ENCODE results near the gene ZFAND3. TPM values are rescaled to one million over a fixed set of nuclear protein-coding genes. Genes with fewer than 3 reads are reported as not detected.

The ZFAND3 gene
- total and polyA plus RNA-seq, 4 donors: 24.5 to 152 (median 81.6) TPM

DNA sequence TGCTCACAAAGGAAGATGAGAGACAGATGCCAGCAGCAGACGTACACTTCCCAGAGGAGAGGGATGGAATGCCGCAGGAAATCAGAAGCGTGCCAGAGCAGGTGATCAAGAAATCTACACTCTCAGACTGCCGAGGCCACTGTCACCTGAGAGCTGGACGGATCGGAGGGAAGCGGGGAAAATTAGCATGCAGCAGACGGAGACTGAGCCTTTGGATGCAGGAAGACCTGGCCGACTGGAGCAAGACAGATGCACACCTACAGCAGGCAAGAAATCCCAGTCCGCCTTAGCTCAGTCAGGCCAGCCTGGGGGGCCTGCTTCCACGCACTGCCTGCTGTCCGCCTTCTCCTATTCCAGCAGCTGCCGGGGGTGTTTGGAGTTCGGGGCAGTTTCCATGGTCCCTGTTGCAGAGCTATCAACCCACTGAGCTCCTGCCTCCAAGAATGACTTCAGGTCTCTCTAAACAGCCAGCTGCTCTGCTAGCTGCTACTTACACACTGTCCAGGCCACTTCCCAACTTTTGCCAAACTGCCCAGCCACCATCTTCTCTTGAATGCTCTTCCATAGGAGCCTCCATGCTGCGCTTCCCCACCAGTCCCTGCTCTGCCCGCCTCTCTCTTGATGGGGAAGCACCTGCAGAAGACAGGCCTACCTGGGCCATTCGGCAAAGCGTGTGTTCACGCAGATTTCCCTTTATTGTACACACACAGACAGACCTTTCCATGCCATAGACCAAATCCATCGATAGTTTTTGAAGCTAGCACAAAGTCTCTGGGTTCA lies 368.5 kb downstream of the ZFAND3 start:
- Histone ChIP-seq H3K4me3 (ENCODE audit: low read depth, low read length) (no peak overlapping the region), H3K27me3 (ENCODE audit: control insufficient read depth, insufficient read depth, low read length) (no peaks in the 10 kb centered on the region), H3K27ac (ENCODE audit: low read depth, low read length) (no peak overlapping the region), H3K9me3 (ENCODE audit: control insufficient read depth, insufficient read depth, low read length) (no peaks in the 10 kb centered on the region), H3K4me1 (ENCODE audit: control insufficient read depth, insufficient read depth, low read length) (peaks cover 46% of the 10 kb centered on the region), H3K36me3 (ENCODE audit: control insufficient read depth, insufficient read depth, low read length) (peaks cover 4% of the 10 kb centered on the region)
- DNase-seq (ENCODE audit: low read depth in 4 of 6, low spot score in 6 of 6): peak in 1 of 6 donors; percentile 81
- WGBS (ENCODE audit: insufficient coverage): 79% methylated on average over 20 of the region's 20 CpGs

DNA sequence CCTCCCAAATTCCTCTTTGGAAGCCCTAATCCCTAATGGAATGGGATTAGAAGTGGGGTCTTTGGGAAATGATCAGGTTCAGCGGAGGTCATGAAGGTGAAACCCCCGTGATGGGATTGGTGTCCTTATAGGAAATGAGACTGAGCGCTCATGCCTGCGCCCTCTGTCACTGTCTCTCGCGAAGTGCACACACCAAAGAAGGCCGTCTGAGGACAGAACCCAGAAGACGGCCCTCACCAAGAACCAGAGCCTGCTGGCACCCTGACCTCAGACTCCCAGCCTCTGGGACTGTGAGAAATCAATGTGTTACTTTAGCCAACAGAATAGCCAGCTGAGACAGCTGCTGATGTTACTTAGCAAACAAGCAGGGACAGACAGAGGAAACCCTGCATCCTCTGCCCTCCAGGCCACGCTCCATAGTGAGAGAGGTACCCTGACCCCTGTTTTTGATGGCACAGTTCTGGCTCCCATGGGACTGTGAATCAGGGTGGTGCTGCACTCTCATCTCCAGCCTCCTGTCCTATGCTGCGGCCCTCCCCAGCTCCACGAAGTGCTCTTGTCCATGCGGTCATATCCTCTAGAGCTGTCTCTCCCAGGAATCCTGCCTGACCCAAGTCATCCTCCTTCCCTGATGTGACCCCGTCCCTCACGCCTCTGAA lies 369.3 kb downstream of the ZFAND3 start:
- no peak for DNase-seq (ENCODE audit: low read depth in 4 of 6, low spot score in 6 of 6)
- Histone ChIP-seq H3K4me3 (ENCODE audit: low read depth, low read length) (no peak overlapping the region), H3K27me3 (ENCODE audit: control insufficient read depth, insufficient read depth, low read length) (no peaks in the 10 kb centered on the region), H3K36me3 (ENCODE audit: control insufficient read depth, insufficient read depth, low read length) (peaks cover 4% of the 10 kb centered on the region), H3K27ac (ENCODE audit: low read depth, low read length) (no peak overlapping the region), H3K9me3 (ENCODE audit: control insufficient read depth, insufficient read depth, low read length) (no peaks in the 10 kb centered on the region), H3K4me1 (ENCODE audit: control insufficient read depth, insufficient read depth, low read length) (peaks cover 45% of the 10 kb centered on the region)
- WGBS (ENCODE audit: insufficient coverage): 95% methylated on average over 14 of the region's 14 CpGs

DNA sequence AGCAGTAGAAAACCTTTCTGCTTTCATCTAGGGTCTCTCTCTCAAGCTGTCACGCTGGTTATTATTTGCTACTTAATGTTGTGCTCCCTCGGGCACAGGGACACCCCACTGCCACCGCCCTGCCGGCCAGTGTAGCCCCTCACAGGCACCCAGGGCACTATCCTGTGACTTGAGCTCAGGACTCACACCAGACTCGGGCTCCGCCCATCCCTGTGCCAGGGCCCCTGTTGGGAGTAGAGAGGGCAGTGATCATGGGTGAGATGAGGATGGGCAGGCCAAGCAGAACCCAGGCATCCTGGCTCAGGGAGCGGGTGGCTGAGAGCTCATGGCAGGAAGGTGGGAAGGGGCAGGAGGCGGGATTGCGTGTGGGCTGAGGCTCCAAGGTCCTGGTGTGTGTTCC lies 371.9 kb downstream of the ZFAND3 start:
- no peaks in the 10 kb centered on the region for H3K9me3 ChIP-seq (ENCODE audit: control insufficient read depth, insufficient read depth, low read length)
- WGBS (ENCODE audit: insufficient coverage): 95% methylated on average over 7 of the region's 9 CpGs
- H3K36me3 ChIP-seq (ENCODE audit: control insufficient read depth, insufficient read depth, low read length): peaks cover 4% of the 10 kb centered on the region
- no peaks in the 10 kb centered on the region for H3K27me3 ChIP-seq (ENCODE audit: control insufficient read depth, insufficient read depth, low read length)
- no peak overlapping the region for H3K27ac ChIP-seq (ENCODE audit: low read depth, low read length)
- DNase-seq (ENCODE audit: low read depth in 4 of 6, low spot score in 6 of 6): no peak
- no peak overlapping the region for H3K4me3 ChIP-seq (ENCODE audit: low read depth, low read length)
- peaks cover 33% of the 10 kb centered on the region for H3K4me1 ChIP-seq (ENCODE audit: control insufficient read depth, insufficient read depth, low read length)

DNA sequence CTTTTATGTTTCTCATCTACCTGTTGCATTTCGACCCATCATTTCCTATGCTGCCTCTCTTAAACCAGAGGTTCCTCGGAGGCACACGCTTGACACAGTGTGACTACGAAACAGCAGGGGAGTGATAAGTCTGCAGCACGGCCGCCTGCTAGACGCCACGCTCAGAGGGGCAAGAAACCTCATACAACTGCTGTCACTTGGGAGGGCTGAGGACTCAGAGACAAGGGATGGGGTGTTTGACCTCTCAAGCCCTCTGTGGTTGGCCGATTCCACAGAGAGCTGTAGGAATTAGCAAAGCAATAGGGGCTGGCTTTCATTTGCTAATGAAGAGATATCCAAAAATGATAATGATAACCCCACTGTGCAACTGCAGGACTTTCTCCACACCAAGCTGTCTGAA lies 372.5 kb downstream of the ZFAND3 start:
- Histone ChIP-seq H3K4me3 (ENCODE audit: low read depth, low read length) (no peak overlapping the region), H3K9me3 (ENCODE audit: control insufficient read depth, insufficient read depth, low read length) (no peaks in the 10 kb centered on the region), H3K4me1 (ENCODE audit: control insufficient read depth, insufficient read depth, low read length) (peaks cover 32% of the 10 kb centered on the region), H3K27ac (ENCODE audit: low read depth, low read length) (no peak overlapping the region), H3K36me3 (ENCODE audit: control insufficient read depth, insufficient read depth, low read length) (peaks cover 4% of the 10 kb centered on the region), H3K27me3 (ENCODE audit: control insufficient read depth, insufficient read depth, low read length) (no peaks in the 10 kb centered on the region)
- WGBS (ENCODE audit: insufficient coverage): 78% methylated on average over 6 of the region's 9 CpGs
- DNase-seq (ENCODE audit: low read depth in 4 of 6, low spot score in 6 of 6): no peak

DNA sequence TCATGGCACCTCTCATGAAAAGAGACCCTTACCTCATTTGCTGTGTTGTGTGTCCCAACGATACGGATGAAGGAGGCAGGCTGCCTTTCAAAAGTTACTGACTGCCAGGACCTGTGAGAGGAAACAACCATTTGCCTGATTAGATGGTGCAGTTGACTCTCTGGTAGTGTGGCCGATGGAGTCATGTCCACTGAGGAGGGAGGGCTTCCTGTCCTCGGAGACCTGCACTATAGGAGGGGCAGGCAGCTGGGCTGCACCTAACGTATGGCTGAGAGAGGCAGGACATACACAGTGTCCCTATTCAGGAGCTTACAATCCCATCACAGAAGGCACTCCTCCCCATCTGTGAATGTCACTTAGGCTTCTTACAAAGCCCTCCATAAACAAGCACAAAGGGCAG lies 373.0 kb downstream of the ZFAND3 start:
- 47% methylated on average over 4 of the region's 5 CpGs for WGBS (ENCODE audit: insufficient coverage)
- H3K9me3 ChIP-seq (ENCODE audit: control insufficient read depth, insufficient read depth, low read length): no peaks in the 10 kb centered on the region
- no peak for DNase-seq (ENCODE audit: low read depth in 4 of 6, low spot score in 6 of 6)
- H3K4me1 ChIP-seq (ENCODE audit: control insufficient read depth, insufficient read depth, low read length): peaks cover 27% of the 10 kb centered on the region
- no peaks in the 10 kb centered on the region for H3K27me3 ChIP-seq (ENCODE audit: control insufficient read depth, insufficient read depth, low read length)
- H3K36me3 ChIP-seq (ENCODE audit: control insufficient read depth, insufficient read depth, low read length): peaks cover 4% of the 10 kb centered on the region
- no peak overlapping the region for H3K4me3 ChIP-seq (ENCODE audit: low read depth, low read length)
- H3K27ac ChIP-seq (ENCODE audit: low read depth, low read length): no peak overlapping the region

DNA sequence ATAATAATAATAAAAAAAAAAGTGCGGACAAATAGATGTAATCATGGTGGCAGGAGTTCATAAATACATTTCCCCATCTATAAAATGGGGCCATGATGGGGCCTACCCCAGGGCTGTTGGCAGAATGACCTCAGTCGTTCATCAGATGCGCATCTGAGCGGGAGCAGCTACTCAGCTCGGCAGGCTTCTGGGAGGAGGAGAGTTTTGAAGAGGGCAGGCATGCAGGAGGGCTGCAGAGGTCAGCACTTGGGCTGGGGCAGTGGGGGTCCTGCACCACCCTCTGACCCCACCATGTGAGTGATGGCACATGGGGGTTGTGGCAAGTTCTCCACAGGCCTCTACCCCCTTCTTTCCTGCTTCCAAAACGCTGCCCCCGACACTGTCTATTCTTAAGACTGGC lies 373.5 kb downstream of the ZFAND3 start:
- no peak overlapping the region for H3K4me3 ChIP-seq (ENCODE audit: low read depth, low read length)
- peaks cover 4% of the 10 kb centered on the region for H3K36me3 ChIP-seq (ENCODE audit: control insufficient read depth, insufficient read depth, low read length)
- H3K9me3 ChIP-seq (ENCODE audit: control insufficient read depth, insufficient read depth, low read length): no peaks in the 10 kb centered on the region
- no peak overlapping the region for H3K27ac ChIP-seq (ENCODE audit: low read depth, low read length)
- WGBS (ENCODE audit: insufficient coverage): 83% methylated on average over 5 of the region's 7 CpGs
- H3K27me3 ChIP-seq (ENCODE audit: control insufficient read depth, insufficient read depth, low read length): no peaks in the 10 kb centered on the region
- DNase-seq (ENCODE audit: low read depth in 4 of 6, low spot score in 6 of 6): no peak
- peaks cover 21% of the 10 kb centered on the region for H3K4me1 ChIP-seq (ENCODE audit: control insufficient read depth, insufficient read depth, low read length)

DNA sequence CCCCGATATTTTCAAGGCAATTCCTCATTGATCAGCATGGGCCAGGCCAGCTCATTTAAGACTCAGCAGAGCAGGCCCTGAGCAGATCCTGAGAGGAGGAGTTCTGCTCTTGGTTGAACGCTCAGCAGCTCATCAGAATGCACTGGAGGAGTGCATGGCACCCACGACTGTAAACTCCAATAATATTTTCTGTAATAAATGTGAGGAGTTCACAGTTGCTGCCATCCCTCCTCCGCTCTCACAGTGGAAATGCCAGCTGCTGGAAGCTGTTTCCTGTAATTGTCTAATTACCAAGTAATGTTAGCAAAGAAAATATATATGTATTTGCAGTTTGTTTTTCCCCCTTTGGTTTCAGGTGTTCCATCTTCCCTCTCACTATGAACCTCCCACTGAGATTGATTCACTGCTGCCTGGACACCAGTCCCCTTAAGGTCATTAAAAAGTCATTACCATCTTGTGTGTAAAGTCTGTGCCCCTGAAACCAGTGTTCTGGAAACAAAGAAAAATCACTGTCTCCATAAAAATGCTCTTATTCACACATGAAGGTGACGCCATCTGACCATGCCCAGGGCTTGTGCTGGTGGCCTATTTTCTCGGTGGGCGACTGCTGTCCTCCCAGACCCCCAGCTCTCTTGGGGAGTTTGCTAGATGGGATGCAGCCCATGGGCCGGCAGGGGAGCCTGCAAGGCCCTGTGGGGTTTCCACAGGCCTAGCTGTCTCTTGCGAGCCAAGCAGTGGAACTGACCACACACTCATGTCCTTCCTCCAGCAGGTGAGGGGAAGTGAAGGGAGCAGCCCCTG lies 374.2 kb downstream of the ZFAND3 start:
- DNase-seq (ENCODE audit: low read depth in 4 of 6, low spot score in 6 of 6): peak in 1 of 6 donors; percentile 82
- Histone ChIP-seq H3K27ac (ENCODE audit: low read depth, low read length) (no peak overlapping the region), H3K9me3 (ENCODE audit: control insufficient read depth, insufficient read depth, low read length) (no peaks in the 10 kb centered on the region), H3K4me3 (ENCODE audit: low read depth, low read length) (no peak overlapping the region), H3K27me3 (ENCODE audit: control insufficient read depth, insufficient read depth, low read length) (no peaks in the 10 kb centered on the region), H3K4me1 (ENCODE audit: control insufficient read depth, insufficient read depth, low read length) (peaks cover 16% of the 10 kb centered on the region), H3K36me3 (ENCODE audit: control insufficient read depth, insufficient read depth, low read length) (peaks cover 4% of the 10 kb centered on the region)
- 58% methylated on average over 4 of the region's 9 CpGs for WGBS (ENCODE audit: insufficient coverage)

DNA sequence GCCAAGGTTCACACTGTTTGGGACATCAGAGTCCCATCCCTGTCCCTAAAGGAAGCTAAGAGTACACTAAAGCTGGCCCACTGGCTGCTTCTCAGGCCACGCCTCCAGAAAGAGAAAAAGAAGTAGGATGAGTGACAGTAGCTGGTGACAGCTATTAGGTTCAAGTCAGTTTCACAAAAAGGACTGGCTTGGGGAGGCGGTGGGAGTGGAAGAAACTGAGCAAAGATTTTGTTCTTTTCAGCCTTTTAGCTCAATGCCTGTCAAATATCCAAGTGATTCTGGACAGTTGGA lies 374.7 kb downstream of the ZFAND3 start:
- H3K36me3 ChIP-seq (ENCODE audit: control insufficient read depth, insufficient read depth, low read length): peaks cover 4% of the 10 kb centered on the region
- H3K4me1 ChIP-seq (ENCODE audit: control insufficient read depth, insufficient read depth, low read length): peaks cover 16% of the 10 kb centered on the region
- H3K27me3 ChIP-seq (ENCODE audit: control insufficient read depth, insufficient read depth, low read length): no peaks in the 10 kb centered on the region
- no peaks in the 10 kb centered on the region for H3K9me3 ChIP-seq (ENCODE audit: control insufficient read depth, insufficient read depth, low read length)
- no peak overlapping the region for H3K27ac ChIP-seq (ENCODE audit: low read depth, low read length)
- WGBS (ENCODE audit: insufficient coverage): 88% methylated on average over 2 of the region's 2 CpGs
- DNase-seq (ENCODE audit: low read depth in 4 of 6, low spot score in 6 of 6): no peak
- no peak overlapping the region for H3K4me3 ChIP-seq (ENCODE audit: low read depth, low read length)

DNA sequence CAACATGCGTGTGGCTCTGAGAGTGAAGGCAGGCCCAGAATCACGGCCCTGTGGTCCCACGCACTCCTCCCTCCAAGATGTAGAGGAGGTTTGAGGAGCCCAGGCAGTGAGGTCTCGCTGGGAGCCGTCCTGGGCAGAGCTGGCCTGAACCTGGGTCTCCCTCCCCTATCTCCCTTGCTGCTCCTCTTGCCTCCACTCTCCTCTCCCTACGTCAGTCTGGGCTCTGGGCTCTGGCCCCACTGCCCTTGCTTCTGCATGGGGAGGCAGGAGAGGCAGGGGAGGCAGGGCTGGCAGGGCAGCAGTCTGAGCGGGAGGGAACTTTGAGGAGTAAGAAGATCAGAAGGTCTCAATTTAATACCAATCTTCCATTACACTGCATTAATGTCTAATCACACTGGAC lies 375.1 kb downstream of the ZFAND3 start:
- H3K9me3 ChIP-seq (ENCODE audit: control insufficient read depth, insufficient read depth, low read length): no peaks in the 10 kb centered on the region
- 100% methylated on average over 1 of the region's 7 CpGs for WGBS (ENCODE audit: insufficient coverage)
- DNase-seq (ENCODE audit: low read depth in 4 of 6, low spot score in 6 of 6): no peak

More for the DNA sequence above, 375.1 kb downstream of the ZFAND3 start:
- Histone ChIP-seq H3K4me1 (ENCODE audit: control insufficient read depth, insufficient read depth, low read length) (peaks cover 16% of the 10 kb centered on the region), H3K27me3 (ENCODE audit: control insufficient read depth, insufficient read depth, low read length) (no peaks in the 10 kb centered on the region), H3K27ac (ENCODE audit: low read depth, low read length) (no peak overlapping the region), H3K36me3 (ENCODE audit: control insufficient read depth, insufficient read depth, low read length) (peaks cover 4% of the 10 kb centered on the region), H3K4me3 (ENCODE audit: low read depth, low read length) (no peak overlapping the region)

All from spinal cord (tissue), 10 donors.